Coronary artery (tissue), 2 donors: ENCODE results near the gene ZNF205.

Source experiments
- DNase-seq: peaks from one replicate; pipeline ENCODE4 v3.0.0-alpha.2; 2017; ENCODE audit warnings: low spot score
- H3K27ac ChIP-seq, 2 donors: fragments of 200-600 bp; sonication (generic); one replicate each; pipeline ENCODE4 v1.5.1; 2016 to 2019
- H3K4me3 ChIP-seq: fragments of 200-600 bp; sonication (generic); 2 replicates; pipeline ENCODE4 v1.5.1; 2016; ENCODE audit warnings: mild to moderate bottlenecking, moderate library complexity
- TF ChIP-seq, protein P1 (sequence below): fragments of 200-600 bp; sonication (generic); IDR thresholded peaks from one replicate; pipeline ENCODE4 v1.5.1; 2019; ENCODE audit warnings: antibody characterized with exemption

The ZNF205 gene

DNA sequence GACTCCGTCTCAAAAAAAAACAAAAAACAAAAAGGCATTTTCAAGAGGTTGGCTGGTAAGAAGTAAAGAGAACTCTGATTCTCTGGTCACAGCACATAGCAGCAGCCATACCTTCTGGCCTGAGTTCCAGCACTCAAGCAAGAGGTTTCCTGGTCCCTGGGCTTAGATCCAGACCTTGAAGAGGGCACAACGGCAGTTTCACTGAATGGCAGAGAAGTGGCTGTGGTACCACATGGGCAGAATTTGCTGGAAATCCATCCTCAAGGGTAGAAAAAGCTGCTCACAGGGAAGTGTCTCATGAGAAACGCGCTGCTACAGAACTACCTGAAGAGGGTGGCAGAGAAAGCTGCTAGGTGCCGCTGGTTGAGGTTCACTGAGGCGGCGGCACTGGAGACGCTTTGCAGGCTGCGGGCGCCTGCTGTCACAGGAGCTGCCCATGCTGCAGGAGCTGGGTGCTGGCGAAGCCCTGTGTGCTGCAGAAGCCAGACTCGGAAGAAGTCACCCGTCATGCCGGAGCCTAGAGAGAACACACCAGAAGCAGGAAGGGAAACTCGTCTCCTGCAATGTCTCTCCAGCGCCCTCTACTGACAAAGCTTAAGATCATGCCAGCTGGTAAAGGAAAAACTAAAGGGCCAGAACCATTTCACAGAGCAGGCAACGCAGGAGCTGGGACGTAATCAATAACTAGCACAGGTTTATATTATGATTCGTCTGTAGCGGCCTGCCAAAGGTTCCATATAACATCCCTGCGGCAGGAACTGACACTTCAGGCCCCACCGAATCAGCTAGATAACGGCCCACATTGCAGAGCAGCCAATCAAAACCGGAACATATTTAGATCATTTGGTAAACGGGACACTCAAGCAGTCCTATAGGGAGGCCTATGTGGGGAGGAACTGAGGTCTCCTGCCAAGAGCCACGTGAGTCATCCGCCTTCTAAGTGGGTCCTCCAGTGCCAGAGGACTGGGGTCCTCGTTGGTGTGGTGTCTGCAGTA lies 17.0 kb downstream of the ZNF205 start:
- TF ChIP-seq, protein P1, sequence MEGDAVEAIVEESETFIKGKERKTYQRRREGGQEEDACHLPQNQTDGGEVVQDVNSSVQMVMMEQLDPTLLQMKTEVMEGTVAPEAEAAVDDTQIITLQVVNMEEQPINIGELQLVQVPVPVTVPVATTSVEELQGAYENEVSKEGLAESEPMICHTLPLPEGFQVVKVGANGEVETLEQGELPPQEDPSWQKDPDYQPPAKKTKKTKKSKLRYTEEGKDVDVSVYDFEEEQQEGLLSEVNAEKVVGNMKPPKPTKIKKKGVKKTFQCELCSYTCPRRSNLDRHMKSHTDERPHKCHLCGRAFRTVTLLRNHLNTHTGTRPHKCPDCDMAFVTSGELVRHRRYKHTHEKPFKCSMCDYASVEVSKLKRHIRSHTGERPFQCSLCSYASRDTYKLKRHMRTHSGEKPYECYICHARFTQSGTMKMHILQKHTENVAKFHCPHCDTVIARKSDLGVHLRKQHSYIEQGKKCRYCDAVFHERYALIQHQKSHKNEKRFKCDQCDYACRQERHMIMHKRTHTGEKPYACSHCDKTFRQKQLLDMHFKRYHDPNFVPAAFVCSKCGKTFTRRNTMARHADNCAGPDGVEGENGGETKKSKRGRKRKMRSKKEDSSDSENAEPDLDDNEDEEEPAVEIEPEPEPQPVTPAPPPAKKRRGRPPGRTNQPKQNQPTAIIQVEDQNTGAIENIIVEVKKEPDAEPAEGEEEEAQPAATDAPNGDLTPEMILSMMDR, result peak; percentile 76
- Histone ChIP-seq H3K27ac (peak overlapping the region; percentile 21 to 74), H3K4me3 (peak overlapping the region; percentile 70)
- DNase-seq, result peak; percentile 83

DNA sequence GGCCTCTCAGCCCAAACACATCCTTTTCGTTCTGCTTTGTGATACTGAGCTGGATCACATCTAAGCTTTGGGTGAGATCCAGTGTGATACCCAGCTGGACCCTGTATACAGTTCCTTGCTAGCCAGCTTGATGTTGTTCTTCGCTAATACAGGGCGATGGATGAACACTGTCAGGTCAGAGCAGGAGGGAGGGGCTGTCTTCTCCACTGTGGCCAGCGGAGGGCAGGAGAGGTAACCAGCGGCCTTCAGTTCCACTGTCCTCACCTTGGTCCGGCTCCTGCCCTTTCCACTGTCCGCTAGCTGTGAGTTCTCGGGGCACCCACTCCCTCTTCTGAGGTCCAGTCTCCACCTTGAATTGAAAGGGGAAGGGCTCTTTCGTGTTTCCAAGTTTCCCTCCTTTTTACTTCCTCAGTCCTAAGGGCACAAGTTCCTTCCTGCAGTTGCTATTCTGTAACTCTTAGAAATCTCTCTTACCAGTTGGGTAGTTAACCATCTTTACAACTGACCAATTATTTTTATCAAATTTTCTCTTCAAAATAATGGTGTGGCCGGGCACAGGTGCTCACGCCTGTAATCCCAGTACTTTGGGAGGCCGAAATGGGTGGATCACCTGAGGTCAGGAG lies 19.5 kb downstream of the ZNF205 start:
- no peak overlapping the region for H3K27ac ChIP-seq
- no peak for DNase-seq
- TF ChIP-seq, protein P1, result no peak
- no peak overlapping the region for H3K4me3 ChIP-seq

DNA sequence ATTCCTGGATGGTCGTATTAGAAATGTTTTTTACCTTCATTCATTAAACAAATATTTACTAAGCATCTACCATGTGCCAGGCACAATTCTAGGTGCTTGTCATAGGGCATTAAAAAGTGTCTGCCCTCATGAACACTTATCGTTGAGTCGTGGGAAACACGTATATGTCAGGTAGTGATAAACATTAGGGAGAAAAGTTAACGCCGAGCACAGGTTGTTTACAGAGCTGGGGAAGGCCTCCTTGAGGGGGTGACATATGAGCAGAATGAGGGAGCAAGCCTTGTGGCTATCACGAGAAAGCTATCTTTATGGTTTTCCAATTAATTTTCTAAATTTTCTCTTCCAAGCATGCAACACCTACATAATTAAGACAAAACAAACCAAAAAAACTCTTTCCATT lies 21.5 kb downstream of the ZNF205 start:
- H3K4me3 ChIP-seq, result peak overlapping the region; percentile 84
- no peak for DNase-seq
- TF ChIP-seq, protein P1, result no peak
- H3K27ac ChIP-seq, result peak overlapping the region; percentile 86 to 95

DNA sequence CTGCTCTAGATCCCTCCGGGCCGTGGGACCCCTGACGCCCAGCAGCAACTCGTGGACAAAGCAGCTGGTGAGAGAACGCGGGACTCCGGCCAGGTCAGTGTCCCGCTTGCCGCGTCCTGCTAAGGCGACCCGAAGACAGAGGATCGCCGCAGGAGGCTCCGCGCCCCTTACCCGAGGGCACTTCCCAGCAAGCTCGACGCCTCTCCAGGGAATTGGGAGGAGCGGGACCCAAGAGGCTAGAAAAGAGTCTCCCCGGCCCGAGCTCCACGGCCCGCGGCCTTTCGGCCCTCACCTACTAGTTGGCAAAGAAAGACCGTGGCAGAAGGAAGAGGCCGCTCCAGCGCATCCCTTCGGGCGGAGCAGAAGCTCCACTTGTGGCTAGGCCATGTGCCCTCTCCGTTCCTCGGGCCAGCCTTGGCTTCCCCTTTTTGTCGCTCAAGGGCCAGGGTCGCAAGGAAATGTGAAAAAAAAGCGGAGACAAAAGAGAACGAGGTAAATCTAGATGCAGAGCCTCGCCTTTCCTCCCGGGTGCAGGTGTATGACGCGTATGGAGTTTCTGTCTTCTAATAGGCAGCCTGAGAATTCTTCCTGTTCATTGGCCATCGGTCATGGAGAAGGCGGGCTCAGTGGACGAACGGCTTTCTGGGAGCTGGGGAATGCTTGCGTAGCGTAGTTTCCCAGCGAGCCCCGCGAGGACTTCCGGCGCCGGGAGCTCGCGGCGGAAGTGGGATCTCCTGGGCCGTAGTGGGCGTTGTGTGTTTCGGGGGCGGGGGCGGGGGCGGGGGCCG lies 22.1 kb downstream of the ZNF205 start, which contains the start of gene ZNF213:
Gene ZNF213 (plus strand): TSS at position 692 of the 788 bp plus-strand sequence. CDS start 2,252 bp downstream, outside the sequence.
- Histone ChIP-seq H3K27ac (peak within 1 kb of the TSS; percentile 86 to 95), H3K4me3 (peak within 1 kb of the TSS; percentile 84)
- TF ChIP-seq, protein P1, result no peak
- DNase-seq, result peak; percentile 98

DNA sequence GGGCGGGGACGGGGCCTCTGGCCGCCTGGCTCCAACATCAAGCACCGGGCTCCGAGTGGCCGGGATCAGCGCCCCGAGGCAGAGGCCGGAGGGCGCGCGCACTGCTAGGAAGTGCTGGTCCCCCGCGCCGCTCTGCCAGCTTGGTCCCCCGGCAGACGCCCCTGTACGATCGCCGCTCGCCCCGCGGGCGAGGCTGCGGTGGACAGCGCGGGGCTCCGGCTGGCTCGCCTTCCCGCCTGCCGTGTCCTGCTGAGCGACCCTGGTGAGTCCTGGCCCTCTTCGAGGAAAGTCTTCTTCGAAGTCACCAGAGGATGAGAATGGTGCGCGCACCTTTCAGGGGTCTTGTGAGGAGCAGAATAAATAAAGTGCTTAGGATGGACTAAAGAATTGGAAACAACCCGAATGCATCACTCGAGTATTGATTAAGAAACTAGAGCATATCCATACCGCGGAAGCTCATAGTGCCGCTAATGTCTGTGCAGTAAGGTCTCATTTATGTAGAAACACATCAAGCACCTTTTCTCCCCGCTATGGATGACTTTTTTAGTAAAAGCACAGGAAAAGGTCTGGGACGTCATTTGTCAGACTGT lies 22.8 kb downstream of the ZNF205 start:
- Histone ChIP-seq H3K4me3 (peak overlapping the region; percentile 84), H3K27ac (peak overlapping the region; percentile 86 to 95)
- DNase-seq, result no peak
- TF ChIP-seq, protein P1, result no peak

DNA sequence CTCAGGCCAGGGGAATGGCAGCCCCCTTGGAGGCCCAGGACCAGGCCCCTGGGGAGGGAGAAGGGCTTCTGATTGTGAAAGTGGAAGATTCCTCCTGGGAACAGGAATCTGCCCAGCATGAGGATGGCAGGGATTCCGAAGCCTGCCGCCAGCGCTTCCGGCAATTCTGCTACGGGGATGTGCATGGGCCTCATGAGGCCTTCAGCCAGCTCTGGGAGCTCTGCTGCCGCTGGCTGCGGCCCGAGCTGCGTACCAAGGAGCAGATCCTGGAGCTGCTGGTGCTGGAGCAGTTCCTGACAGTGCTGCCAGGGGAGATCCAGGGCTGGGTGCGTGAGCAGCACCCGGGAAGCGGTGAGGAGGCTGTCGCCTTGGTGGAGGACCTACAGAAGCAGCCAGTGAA lies 24.9 kb downstream of the ZNF205 start:
- no peak overlapping the region for H3K4me3 ChIP-seq
- TF ChIP-seq, protein P1, result no peak
- H3K27ac ChIP-seq, result no peak overlapping the region
- DNase-seq, result no peak
